Neural cell (in vitro differentiated cells): ENCODE data around the gene LACTBL1. TPM values are rescaled to one million over a fixed set of nuclear protein-coding genes. Genes with fewer than 3 reads are reported as not detected.

Experiments used
- H2AFZ ChIP-seq: fragments of 200-600, 300-800 bp; sonication (generic), shearing (Covaris generic); 2 replicates; pipeline ENCODE4 v1.6.0; 2014; ENCODE audit warnings: low read depth, mild to moderate bottlenecking, antibody characterized with exemption, low read length, moderate library complexity
- H3F3A ChIP-seq: fragments of 200-600 bp; shearing (Covaris generic); 2 replicates; pipeline ENCODE4 v1.6.1; 2016; ENCODE audit warnings: mild to moderate bottlenecking, moderate library complexity, mixed read lengths, antibody characterized with exemption, low read length; ENCODE audit not compliant: insufficient read depth, poor library complexity, severe bottlenecking
- H3K27ac ChIP-seq: fragments of 200-600, 300-800 bp; sonication (generic), shearing (Covaris generic); 2 replicates; pipeline ENCODE4 v1.5.1; 2014; ENCODE audit warnings: mild to moderate bottlenecking, low read length, moderate library complexity
- H3K27me3 ChIP-seq: fragments of 300-800, 200-600 bp; sonication (generic), shearing (Covaris generic); 2 replicates; pipeline ENCODE4 v1.6.0; 2014; ENCODE audit warnings: mild to moderate bottlenecking, low read depth, low read length, moderate library complexity; ENCODE audit not compliant: insufficient read depth
- H3K36me3 ChIP-seq: fragments of 300-800, 200-600 bp; sonication (generic), shearing (Covaris generic); 2 replicates; pipeline ENCODE4 v1.5.1; 2014; ENCODE audit warnings: mild to moderate bottlenecking, antibody characterized with exemption, low read length, moderate library complexity; ENCODE audit not compliant: insufficient read depth
- H3K4me2 ChIP-seq: fragments of 300-800, 200-600 bp; sonication (generic), shearing (Covaris generic); 2 replicates; pipeline ENCODE4 v1.6.0; 2014; ENCODE audit warnings: mild to moderate bottlenecking, low read length
- H3K4me3 ChIP-seq: fragments of 300-800, 200-600 bp; sonication (generic), shearing (Covaris generic); 2 replicates; pipeline ENCODE4 v1.5.1; 2014; ENCODE audit warnings: mild to moderate bottlenecking, low read length, moderate library complexity
- H3K79me2 ChIP-seq: fragments of 200-600 bp; shearing (Covaris generic); replicated peaks from 2 replicates; pipeline ENCODE4 v1.6.0; 2014; ENCODE audit warnings: mild to moderate bottlenecking, low read length, moderate library complexity; ENCODE audit not compliant: insufficient read depth
- H3K9ac ChIP-seq: fragments of 300-800, 200-600 bp; sonication (generic), shearing (Covaris generic); 2 replicates; pipeline ENCODE4 v1.6.1; 2016; ENCODE audit warnings: mild to moderate bottlenecking, low read length, mixed read lengths
- H3K9me2 ChIP-seq: fragments of 200-600 bp; shearing (Covaris generic); 2 replicates; pipeline ENCODE4 v1.6.1; 2016; ENCODE audit warnings: mild to moderate bottlenecking, low read length, mixed read lengths; ENCODE audit not compliant: insufficient read depth
- H3K9me3 ChIP-seq: fragments of 200-600, 300-800 bp; sonication (generic), shearing (Covaris generic); 2 replicates; pipeline ENCODE4 v1.6.1; 2016; ENCODE audit warnings: mild to moderate bottlenecking, mixed run types, low read length, moderate library complexity, mixed read lengths
- H4K20me1 ChIP-seq: fragments of 200-600 bp; shearing (Covaris generic); 2 replicates; pipeline ENCODE4 v1.6.1; 2016; ENCODE audit warnings: mild to moderate bottlenecking, mixed run types; ENCODE audit not compliant: insufficient read depth
- CTCF ChIP-seq: fragments of 450-650 bp; IDR thresholded peaks from 2 replicates; pipeline ENCODE4 v1.5.1; 2014; ENCODE audit warnings: antibody characterized with exemption, mild to moderate bottlenecking, moderate library complexity; ENCODE audit not compliant: poor library complexity, severe bottlenecking
- EP300 ChIP-seq: fragments of 450-650 bp; conservative IDR thresholded peaks from 2 replicates; pipeline ENCODE4 v1.6.1; 2014; ENCODE audit warnings: antibody characterized with exemption, mild to moderate bottlenecking, moderate library complexity; ENCODE audit not compliant: poor library complexity, severe bottlenecking
- EZH2 ChIP-seq: fragments of 200-600, 300-800 bp; shearing (Covaris generic), sonication (generic); IDR thresholded peaks from 2 replicates; pipeline ENCODE4 v1.6.1; 2014; ENCODE audit warnings: antibody characterized with exemption, low read length, borderline replicate concordance, mild to moderate bottlenecking; ENCODE audit not compliant: insufficient read depth, poor library complexity, severe bottlenecking
- MXI1 ChIP-seq: fragments of 450-650 bp; conservative IDR thresholded peaks from 2 replicates; pipeline ENCODE4 v1.6.1; 2014; ENCODE audit warnings: antibody characterized with exemption, mild to moderate bottlenecking; ENCODE audit not compliant: poor library complexity, severe bottlenecking
- POLR2AphosphoS5 ChIP-seq: IDR thresholded peaks from 2 replicates; pipeline ENCODE4 v1.6.1; 2012
- RAD21 ChIP-seq: fragments of 450-650 bp; conservative IDR thresholded peaks from 2 replicates; pipeline ENCODE4 v1.6.1; 2014; ENCODE audit warnings: antibody characterized with exemption, mild to moderate bottlenecking, moderate library complexity
- REST ChIP-seq: IDR thresholded peaks from 2 replicates; pipeline ENCODE4 v1.6.1; 2012; ENCODE audit warnings: borderline replicate concordance
- SMC3 ChIP-seq: fragments of 450-650 bp; conservative IDR thresholded peaks from 2 replicates; pipeline ENCODE4 v1.6.1; 2014; ENCODE audit warnings: antibody characterized with exemption, mild to moderate bottlenecking, moderate library complexity; ENCODE audit not compliant: poor library complexity
- TAF1 ChIP-seq: IDR thresholded peaks from 2 replicates; pipeline ENCODE4 v1.6.1; 2012; ENCODE audit warnings: low read depth
- polyA plus RNA-seq: library from polyadenylated mRNA; depleted of rRNA; stranded (reverse); fragments of >200 nt; gene quantifications from 2 replicates; pipeline ENCODE4 v1.2.3, GENCODE V29; 2014

The LACTBL1 gene
- polyA plus RNA-seq, 1 donor from 2014 or later = not detected

GRCh38 chr1:22914156-22914555, 58.5 kb downstream of the LACTBL1 start:
- no peak overlapping the region for H3K4me2 ChIP-seq
- no peak overlapping the region for H3K27ac ChIP-seq
- H3K9ac ChIP-seq = no peak overlapping the region
- no peaks in the 10 kb centered on the region for H3K27me3 ChIP-seq
- H3K4me3 ChIP-seq = no peak overlapping the region
- H3K79me2 ChIP-seq = no peaks in the 10 kb centered on the region
- H4K20me1 ChIP-seq = no peaks in the 10 kb centered on the region
- no peaks in the 10 kb centered on the region for H3K9me2 ChIP-seq
- H3K9me3 ChIP-seq = no peaks in the 10 kb centered on the region
- no peak overlapping the region for H2AFZ ChIP-seq
- H3F3A ChIP-seq = no peaks in the 10 kb centered on the region
- TF ChIP-seq CTCF (no peak), POLR2AphosphoS5 (no peak), EP300 (no peak), SMC3 (no peak), MXI1 (no peak), EZH2 (no peak), TAF1 (no peak), REST (no peak), RAD21 (no peak)
- peaks cover 23% of the 10 kb centered on the region for H3K36me3 ChIP-seq

GRCh38 chr1:22913421-22914141, 59.1 kb downstream of the LACTBL1 start:
- H3K4me2 ChIP-seq = no peak overlapping the region
- H3K79me2 ChIP-seq = no peaks in the 10 kb centered on the region
- no peak for TF ChIP-seq CTCF
- TF ChIP-seq POLR2AphosphoS5 = no peak
- no peak for TF ChIP-seq EP300
- TF ChIP-seq SMC3 = no peak
- TF ChIP-seq RAD21 = no peak
- TF ChIP-seq TAF1 = no peak
- TF ChIP-seq MXI1 = no peak
- TF ChIP-seq EZH2 = no peak
- no peak for TF ChIP-seq REST
- no peaks in the 10 kb centered on the region for H3K9me3 ChIP-seq
- no peak overlapping the region for H3K27ac ChIP-seq
- H3K36me3 ChIP-seq = peaks cover 24% of the 10 kb centered on the region
- H3K9me2 ChIP-seq = no peaks in the 10 kb centered on the region
- no peak overlapping the region for H2AFZ ChIP-seq
- no peaks in the 10 kb centered on the region for H3F3A ChIP-seq
- no peaks in the 10 kb centered on the region for H4K20me1 ChIP-seq
- H3K9ac ChIP-seq = no peak overlapping the region
- no peaks in the 10 kb centered on the region for H3K27me3 ChIP-seq
- H3K4me3 ChIP-seq = no peak overlapping the region
